ENCODE measurements around the gene ZBTB40. TPM values are rescaled to one million over a fixed set of nuclear protein-coding genes. Genes with fewer than 3 reads are reported as not detected.

Gene ZBTB40
- polyA plus RNA-seq, 2 of the 4 experiments (the other 2 are of a cell fraction) = 6.2 to 7.0 TPM

DNA sequence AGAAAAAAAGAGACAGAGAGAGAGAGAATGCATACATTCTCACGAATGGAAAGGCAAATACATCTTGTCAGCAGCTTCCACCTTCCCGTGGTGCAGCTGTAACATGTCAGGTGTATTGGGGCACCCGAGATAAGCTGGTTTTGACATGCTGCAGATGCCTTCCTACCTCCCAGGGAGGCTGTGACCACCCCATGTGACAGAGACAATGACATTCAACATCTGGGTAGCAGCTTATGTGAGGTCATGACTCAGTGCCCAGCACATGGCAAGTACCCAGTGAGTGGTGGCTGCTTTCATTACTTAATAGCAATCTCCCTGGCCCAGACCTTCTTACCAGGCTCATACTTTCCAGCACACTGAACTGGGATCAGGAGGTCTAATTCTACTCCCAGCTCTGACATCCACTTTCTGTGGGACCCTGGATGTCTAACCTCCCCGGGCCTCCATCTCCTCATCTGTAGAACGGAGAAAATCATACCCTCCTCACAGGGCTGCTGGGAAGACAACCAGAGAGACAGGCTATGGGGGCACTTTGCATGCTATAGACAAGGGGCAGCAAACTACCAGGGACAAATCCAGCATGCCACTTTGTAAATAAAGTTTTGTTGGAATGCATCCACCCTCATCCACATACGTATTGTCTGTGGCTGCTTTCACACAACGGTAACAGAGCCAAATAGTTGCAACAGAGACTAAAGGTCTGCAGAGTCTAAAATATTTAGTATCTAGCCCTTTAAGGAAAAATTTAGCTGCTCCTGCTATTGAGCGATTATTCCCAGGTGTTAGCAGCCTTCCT, 38.5 kb upstream of the ZBTB40 start (continued):
- no peak for TF ChIP-seq RFX5 (IDR thresholded peaks at IDR 0.05)
- no peak for TF ChIP-seq CHD4 (IDR thresholded peaks at IDR 0.05; ENCODE audit: borderline replicate concordance)

DNA sequence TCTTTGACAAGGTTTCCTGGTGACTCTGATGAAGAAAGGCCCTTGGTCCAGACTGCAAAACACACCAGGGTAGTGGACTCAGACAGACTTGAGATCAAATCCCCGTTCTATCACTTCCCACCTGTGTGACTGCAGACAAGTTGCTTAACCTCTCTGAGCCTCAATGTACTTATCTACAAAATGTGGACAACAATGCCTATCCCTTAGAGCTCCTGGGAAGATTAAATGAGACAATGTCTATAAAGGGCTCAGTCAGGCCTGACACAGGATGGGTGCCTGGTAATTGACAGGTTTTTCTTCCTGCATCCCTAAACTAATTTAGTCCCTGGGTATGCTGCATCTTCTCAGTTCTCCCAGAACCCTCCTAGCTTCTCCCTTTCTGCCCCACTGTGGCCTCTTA, 37.9 kb upstream of the ZBTB40 start:
- Histone ChIP-seq H3K4me3 (no peak overlapping the region), H3K27ac (no peak overlapping the region), H3K4me2 (peak overlapping the region; percentile 78), H3K9me3 (peaks cover 4% of the 10 kb centered on the region; the same call in 1 of the 3 replicates), H3K4me1 (peaks cover 34% of the 10 kb centered on the region)
- POLR2A ChIA-PET = interaction anchor here (1.2 kb wide), 1 partner anchor 389 kb away, joined by 3 read pairs; no protein-coding TSS in a partner anchor
- FAIRE-seq (no peak), DNase-seq (ENCODE audit: low read depth in 1 of 2, low spot score in 1 of 2) (no peak), ATAC-seq (0 out of 6 replicates have a peak, but pooled peaks of 1 of the 2 experiments have one; percentile 4)
- 0% methylated on average over 1 of the region's 1 CpG for WGBS (ENCODE audit: missing lambda C conversion rate)
- TF ChIP-seq ZFP36 (IDR thresholded peaks at IDR 0.05; ENCODE audit: borderline replicate concordance, partially characterized antibody) = peak; percentile 50
- TF ChIP-seq EHF (CRISPR knock-in tag; IDR thresholded peaks at IDR 0.05) = no peak
- TF ChIP-seq KDM1A (IDR thresholded peaks at IDR 0.05; ENCODE audit: low read depth) = peak; percentile 64
- CTCF ChIA-PET = interaction anchor here (0.9 to 1.5 kb wide), 2 partner anchors 229 to 308 kb away, joined by 3 to 4 read pairs; no protein-coding TSS in a partner anchor

DNA sequence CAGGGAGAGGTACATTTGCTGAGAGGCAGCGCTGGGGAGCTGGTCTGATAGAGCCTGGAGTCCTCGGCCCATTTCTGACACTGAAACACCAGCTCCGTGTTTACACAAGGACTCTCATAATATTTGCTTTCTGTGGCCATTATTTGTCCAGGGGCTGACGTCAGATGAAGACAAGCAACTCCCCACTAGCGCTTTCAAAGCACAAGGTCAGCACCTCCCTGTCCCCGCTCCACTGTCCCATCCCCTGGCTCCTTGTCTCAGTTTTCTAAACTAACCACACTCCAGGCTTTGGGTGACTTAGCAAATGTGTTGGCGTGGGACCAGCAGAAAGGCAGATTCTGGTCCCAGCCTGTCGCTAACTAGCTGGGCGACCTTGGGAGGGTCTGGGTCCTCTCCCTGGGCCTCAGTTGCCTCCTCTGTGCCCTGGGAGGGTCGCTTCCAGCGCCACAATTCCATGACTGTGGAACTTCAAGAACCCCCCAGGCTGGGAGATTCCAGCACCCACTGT, 37.4 kb upstream of the ZBTB40 start:
- ChIA-PET CTCF (interaction anchor here (1.0 to 2.9 kb wide), 4 partner anchors 16 to 292 kb away, joined by 3 to 15 read pairs (median 4); no protein-coding TSS in a partner anchor), POLR2A (interaction anchor here (1.2 kb wide), 1 partner anchor 389 kb away, joined by 3 read pairs; no protein-coding TSS in a partner anchor)
- TF ChIP-seq RNF2 (IDR thresholded peaks at IDR 0.05; ENCODE audit: borderline replicate concordance, low read depth) (no peak), RARB (CRISPR knock-in tag; IDR thresholded peaks at IDR 0.05) (no peak), SMC3 (IDR thresholded peaks at IDR 0.05) (no peak), CBX2 (IDR thresholded peaks at IDR 0.05; ENCODE audit: borderline replicate concordance, low read depth) (no peak), MYC (IDR thresholded peaks at IDR 0.05; ENCODE audit: borderline replicate concordance, low read length) (no peak), RAD21 (conservative IDR thresholded peaks at IDR 0.05 in 1 of 2, IDR thresholded peaks at IDR 0.05 in 1 of 2) (no peak), CBX8 (IDR thresholded peaks at IDR 0.05) (no peak), MAFK (IDR thresholded peaks at IDR 0.05; ENCODE audit: partially characterized antibody) (peak; percentile 64), FOSL2 (IDR thresholded peaks at IDR 0.05) (no peak; the same call in 1 of the 2 replicates), FOSL2 (CRISPR knock-in tag; IDR thresholded peaks at IDR 0.05) (peak; percentile 35), ZFP36 (IDR thresholded peaks at IDR 0.05; ENCODE audit: borderline replicate concordance, partially characterized antibody) (no peak), EP300 (IDR thresholded peaks at IDR 0.05) (peak in 1 of 2 experiments; percentile 27; a peak in 2 of 5 replicates), TP53 (CRISPR knock-in tag; IDR thresholded peaks at IDR 0.05) (no peak), JUNB (IDR thresholded peaks at IDR 0.05) (0 out of 2 replicates have a peak, but pooled peaks have one; percentile 26), NPAS2 (CRISPR knock-in tag; IDR thresholded peaks at IDR 0.05; ENCODE audit: borderline replicate concordance) (no peak), NR3C1 (IDR thresholded peaks at IDR 0.05) (no peak), TFCP2L1 (CRISPR knock-in tag; IDR thresholded peaks at IDR 0.05) (no peak), CHD2 (IDR thresholded peaks at IDR 0.05; ENCODE audit: low read length, partially characterized antibody) (no peak), GATA3 (IDR thresholded peaks at IDR 0.05; ENCODE audit: borderline replicate concordance) (peak; percentile 70), CHD4 (IDR thresholded peaks at IDR 0.05; ENCODE audit: borderline replicate concordance) (no peak), JUN (IDR thresholded peaks at IDR 0.05) (peak in 1 of 2 experiments; percentile 48; a peak in 1 of 5 replicates), NFE2L2 (conservative IDR thresholded peaks at IDR 0.05; ENCODE audit: low read length) (no peak), RFX5 (IDR thresholded peaks at IDR 0.05) (no peak), CEBPB (IDR thresholded peaks at IDR 0.05) (0 out of 4 replicates have a peak, but pooled peaks of 1 of the 2 experiments have one; percentile 20), FOXS1 (CRISPR knock-in tag; IDR thresholded peaks at IDR 0.05) (no peak)
- TF ChIP-seq, protein P1, sequence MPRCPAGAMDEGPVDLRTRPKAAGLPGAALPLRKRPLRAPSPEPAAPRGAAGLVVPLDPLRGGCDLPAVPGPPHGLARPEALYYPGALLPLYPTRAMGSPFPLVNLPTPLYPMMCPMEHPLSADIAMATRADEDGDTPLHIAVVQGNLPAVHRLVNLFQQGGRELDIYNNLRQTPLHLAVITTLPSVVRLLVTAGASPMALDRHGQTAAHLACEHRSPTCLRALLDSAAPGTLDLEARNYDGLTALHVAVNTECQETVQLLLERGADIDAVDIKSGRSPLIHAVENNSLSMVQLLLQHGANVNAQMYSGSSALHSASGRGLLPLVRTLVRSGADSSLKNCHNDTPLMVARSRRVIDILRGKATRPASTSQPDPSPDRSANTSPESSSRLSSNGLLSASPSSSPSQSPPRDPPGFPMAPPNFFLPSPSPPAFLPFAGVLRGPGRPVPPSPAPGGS (IDR thresholded peaks at IDR 0.05) = no peak
- TF ChIP-seq, protein P2, sequence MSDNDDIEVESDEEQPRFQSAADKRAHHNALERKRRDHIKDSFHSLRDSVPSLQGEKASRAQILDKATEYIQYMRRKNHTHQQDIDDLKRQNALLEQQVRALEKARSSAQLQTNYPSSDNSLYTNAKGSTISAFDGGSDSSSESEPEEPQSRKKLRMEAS (IDR thresholded peaks at IDR 0.05) = peak; percentile 32
- 0% methylated on average over 10 of the region's 11 CpGs for WGBS (ENCODE audit: missing lambda C conversion rate)
- H3K4me3 ChIP-seq = no peak overlapping the region
- peak overlapping the region; percentile 42 to 79; a peak in 4 of 6 replicates for H3K27ac ChIP-seq
- ATAC-seq (peak; percentile 70 to 85), DNase-seq (ENCODE audit: low read depth in 1 of 2, low spot score in 1 of 2) (peak; percentile 71 to 84), FAIRE-seq (no peak)
- peaks cover 4% of the 10 kb centered on the region; the same call in 1 of the 3 replicates for H3K9me3 ChIP-seq
- H3K4me1 ChIP-seq = peaks cover 34% of the 10 kb centered on the region
- peak overlapping the region; percentile 78 for H3K4me2 ChIP-seq
